HepG2 (cell line): ENCODE measurements around the gene MRPS5. TPM values are rescaled to one million over a fixed set of nuclear protein-coding genes. Genes with fewer than 3 reads are reported as not detected.
A peak's percentile ranks its signal among the peaks of the same experiment; 100 is the strongest.

Experiments
- AHDC1 ChIP-seq: sonication (generic); formaldehyde crosslinking; IDR thresholded peaks from 2 replicates; pipeline ENCODE4 v1.5.1; 2020; ENCODE audit warnings: mild to moderate bottlenecking, missing genetic modification reagents, borderline replicate concordance
- CEBPB ChIP-seq: IDR thresholded peaks from 2 replicates; pipeline ENCODE4 v1.6.1; 2011; ENCODE audit warnings: low read depth, low read length, improper control_type of control experiment, borderline replicate concordance
- CREB3 ChIP-seq: sonication (generic); formaldehyde crosslinking; IDR thresholded peaks from 2 replicates; pipeline ENCODE4 v1.5.0; 2020; ENCODE audit warnings: missing genetic modification reagents
- FOXK2 ChIP-seq: fragments of 450-650 bp; IDR thresholded peaks from 2 replicates; pipeline ENCODE4 v1.6.1; 2016
- FOXO4 ChIP-seq: sonication (generic); formaldehyde crosslinking; conservative IDR thresholded peaks from 2 replicates; pipeline ENCODE4 v1.8.1; 2023; ENCODE audit warnings: missing genetic modification reagents
- HNF4G ChIP-seq, 2 experiments: sonication (generic) in 1 of 2; formaldehyde crosslinking in 1 of 2; IDR thresholded peaks; 2 replicates each; pipeline versions ENCODE4 v1.4.0 to v1.6.1; 2011 to 2020; ENCODE audit warnings: borderline replicate concordance in 2 of 2, low read depth in 2 of 2, mild to moderate bottlenecking in 2 of 2, low read length in 1 of 2, missing genetic modification reagents in 1 of 2, moderate library complexity in 1 of 2
- HNRNPH1 ChIP-seq: fragments of 200-400 bp; formaldehyde crosslinking; optimal IDR thresholded peaks from 2 replicates; pipeline ENCODE3; 2017; ENCODE audit warnings: mild to moderate bottlenecking, low read depth, low read length
- NFIC ChIP-seq: IDR thresholded peaks from 2 replicates; pipeline ENCODE4 v1.6.1; 2012; ENCODE audit warnings: mild to moderate bottlenecking, low read length, inconsistent platforms
- PBX3 ChIP-seq: sonication (generic); formaldehyde crosslinking; IDR thresholded peaks from 2 replicates; pipeline ENCODE4 v1.8.1; 2023; ENCODE audit warnings: missing genetic modification reagents, inconsistent platforms, borderline replicate concordance
- PLRG1 ChIP-seq: fragments of 450-650 bp; conservative IDR thresholded peaks from 2 replicates; pipeline ENCODE4 v1.6.1; 2016
- REPIN1 ChIP-seq: sonication (generic); formaldehyde crosslinking; IDR thresholded peaks from 2 replicates; pipeline ENCODE4 v1.8.0; 2022; ENCODE audit warnings: missing genetic modification reagents, low read depth, mild to moderate bottlenecking, borderline replicate concordance
- RNF219 ChIP-seq: sonication (generic); formaldehyde crosslinking; IDR thresholded peaks from 2 replicates; pipeline ENCODE4 v1.5.0; 2020; ENCODE audit warnings: mild to moderate bottlenecking, missing genetic modification reagents
- SMARCC2 ChIP-seq: fragments of 450-650 bp; IDR thresholded peaks from 2 replicates; pipeline ENCODE4 v1.6.1; 2017; ENCODE audit warnings: antibody characterized with exemption, mild to moderate bottlenecking
- THAP7 ChIP-seq: sonication (generic); formaldehyde crosslinking; IDR thresholded peaks from 2 replicates; pipeline ENCODE4 v1.8.1; 2023; ENCODE audit warnings: mild to moderate bottlenecking, missing genetic modification reagents
- XBP1 ChIP-seq: sonication (generic); formaldehyde crosslinking; IDR thresholded peaks from 2 replicates; pipeline ENCODE4 v1.5.0; 2020; ENCODE audit warnings: missing genetic modification reagents
- XRCC5 ChIP-seq: fragments of 200-400 bp; formaldehyde crosslinking; optimal IDR thresholded peaks from 2 replicates; pipeline ENCODE3; 2017; ENCODE audit warnings: mild to moderate bottlenecking, low read length
- ZNF121 ChIP-seq: sonication (generic); formaldehyde crosslinking; IDR thresholded peaks from 2 replicates; pipeline ENCODE4 v1.5.0; 2020; ENCODE audit warnings: mild to moderate bottlenecking, missing genetic modification reagents
- ZNF329 ChIP-seq: sonication (generic); formaldehyde crosslinking; IDR thresholded peaks from 2 replicates; pipeline ENCODE4 v1.9.0; 2021; ENCODE audit warnings: low read depth, mild to moderate bottlenecking, missing genetic modification reagents
- polyA plus RNA-seq, 8 experiments: library from polyadenylated mRNA; depleted of rRNA in 3 of 8; stranded (reverse) in 7 of 8; unstranded in 1 of 8; fragments of >200 nt; fragmentation: Illumina TruSeq in 4 of 8; extraction: Trizol in 4 of 8; gene quantifications; 2 replicates each; pipeline versions ENCODE4 v1.2.1 to v1.2.3, GENCODE V29; 2011 to 2016; ENCODE audit warnings: low read depth in 4 of 8, missing spikeins in 1 of 8, mixed read lengths in 1 of 8; ENCODE audit not compliant: insufficient read depth in 1 of 8
- total RNA-seq, 5 experiments: library from RNA; depleted of rRNA; stranded (reverse); fragments of >200 nt; fragmentation: Illumina TruSeq; extraction: Trizol; gene quantifications; 2 replicates each; pipeline ENCODE4 v1.2.3, GENCODE V29; 2016; ENCODE audit warnings: low read depth in 1 of 5

Gene MRPS5
- total and polyA plus RNA-seq, 2 of the 13 experiments (the other 11 are each of a cell fraction or from before 2014, with no cell fraction given): 98.8 to 134 TPM

- TF ChIP-seq THAP7 (CRISPR knock-in tag): no peak
- TF ChIP-seq AHDC1 (CRISPR knock-in tag): no peak
- no peak for TF ChIP-seq CREB3 (CRISPR knock-in tag)
- no peak for TF ChIP-seq NFIC
- TF ChIP-seq XRCC5: peak; percentile 95
- no peak for TF ChIP-seq HNF4G (IDR thresholded peaks at IDR 0.05; ENCODE audit: borderline replicate concordance, low read depth, low read length)
- no peak; the same call in 1 of the 2 replicates for TF ChIP-seq HNF4G (CRISPR knock-in tag; IDR thresholded peaks at IDR 0.05; ENCODE audit: borderline replicate concordance, low read depth)
- peak; percentile 54; the same call in 1 of the 2 replicates for TF ChIP-seq REPIN1 (CRISPR knock-in tag)
- TF ChIP-seq PLRG1: no peak
- no peak for TF ChIP-seq HNRNPH1
- no peak for TF ChIP-seq CEBPB
- TF ChIP-seq RNF219 (CRISPR knock-in tag): no peak
- no peak for TF ChIP-seq ZNF329
- TF ChIP-seq FOXK2: peak; percentile 22; the same call in 1 of the 2 replicates
- TF ChIP-seq PBX3 (CRISPR knock-in tag): no peak
- TF ChIP-seq FOXO4: no peak
- no peak for TF ChIP-seq SMARCC2
- no peak for TF ChIP-seq XBP1
- peak; percentile 24; the same call in 1 of the 2 replicates for TF ChIP-seq ZNF121
These were observed 6.2 kb downstream of the MRPS5 start (continued) for GRCh38 chr2:95115418-95115817.
